Hepatocyte (in vitro differentiated cells): ENCODE results near the gene SLC4A8. TPM values are rescaled to one million over a fixed set of nuclear protein-coding genes. Genes with fewer than 3 reads are reported as not detected.

Experiments
- DNase-seq: peaks from one replicate; pipeline ENCODE4 v3.0.0-alpha.2; 2016; ENCODE audit warnings: low spot score
- H2AFZ ChIP-seq: fragments of 200-600 bp; sonication (generic); 2 replicates; pipeline ENCODE4 v1.6.0; 2016; ENCODE audit warnings: antibody characterized with exemption, mild to moderate bottlenecking
- H3K27ac ChIP-seq: fragments of 200-600 bp; sonication (generic); 2 replicates; pipeline ENCODE4 v1.5.1; 2016; ENCODE audit warnings: mild to moderate bottlenecking
- H3K27me3 ChIP-seq: fragments of 200-600 bp; sonication (generic); 2 replicates; pipeline ENCODE4 v1.6.1; 2016
- H3K36me3 ChIP-seq: fragments of 200-600 bp; sonication (generic); replicated peaks from 2 replicates; pipeline ENCODE4 v1.5.1; 2016; ENCODE audit warnings: low read depth; ENCODE audit not compliant: insufficient read depth
- H3K4me1 ChIP-seq: fragments of 200-600 bp; sonication (generic); 2 replicates; pipeline ENCODE4 v1.5.1; 2016; ENCODE audit warnings: mild to moderate bottlenecking, moderate library complexity; ENCODE audit not compliant: insufficient read depth
- H3K4me2 ChIP-seq: fragments of 200-600 bp; sonication (generic); 2 replicates; pipeline ENCODE4 v1.6.0; 2016
- H3K4me3 ChIP-seq: fragments of 200-600 bp; sonication (generic); 2 replicates; pipeline ENCODE4 v1.5.1; 2016; ENCODE audit warnings: mild to moderate bottlenecking
- H3K79me2 ChIP-seq: fragments of 200-600 bp; sonication (generic); 2 replicates; pipeline ENCODE4 v1.6.0; 2017; ENCODE audit warnings: mild to moderate bottlenecking
- H3K9me2 ChIP-seq: fragments of 200-600 bp; sonication (generic); replicated peaks from 2 replicates; pipeline ENCODE4 v1.6.0; 2017; ENCODE audit warnings: mild to moderate bottlenecking; ENCODE audit not compliant: insufficient read depth
- H3K9me3 ChIP-seq: fragments of 200-600 bp; sonication (generic); 2 replicates; pipeline ENCODE4 v1.5.1; 2016; ENCODE audit warnings: low read depth, mild to moderate bottlenecking
- H4K20me1 ChIP-seq: fragments of 200-600 bp; sonication (generic); 2 replicates; pipeline ENCODE4 v1.6.0; 2016; ENCODE audit warnings: mild to moderate bottlenecking; ENCODE audit not compliant: insufficient read depth, poor library complexity, severe bottlenecking
- CTCF ChIP-seq: fragments of 200-600 bp; sonication (generic); IDR thresholded peaks from 2 replicates; pipeline ENCODE4 v1.5.1; 2016; ENCODE audit warnings: antibody characterized with exemption, mild to moderate bottlenecking; ENCODE audit not compliant: poor library complexity
- EZH2 ChIP-seq: fragments of 200-600 bp; sonication (generic); IDR thresholded peaks from 2 replicates; pipeline ENCODE4 v1.6.1; 2016; ENCODE audit warnings: antibody characterized with exemption, mild to moderate bottlenecking, borderline replicate concordance
- EZH2phosphoT487 ChIP-seq: fragments of 200-600 bp; sonication (generic); IDR thresholded peaks from one replicate; pipeline ENCODE4 v1.6.1; 2018; ENCODE audit warnings: antibody characterized with exemption, mild to moderate bottlenecking, low read depth, moderate library complexity; ENCODE audit not compliant: unreplicated experiment, severe bottlenecking
- WGBS: methylation state at CpG from one replicate; pipeline ENCODE4 v1.1.6; 2016; ENCODE audit warnings: low lambda C conversion rate; ENCODE audit errors: missing lambda C conversion rate; 5-methylcytosine and 5-hydroxymethylcytosine counted together
- polyA plus RNA-seq: library from polyadenylated mRNA; unstranded; fragments of >200 nt; fragmentation: Nextera tagmentation; extraction: Ambion mirVana; gene quantifications from 2 replicates; pipeline ENCODE4 v1.2.1, GENCODE V29; 2016
- total RNA-seq: library from RNA; depleted of rRNA; stranded (reverse); fragments of >200 nt; gene quantifications from 2 replicates; pipeline ENCODE4 v1.2.3, GENCODE V29; 2014

The SLC4A8 gene
- total and polyA plus RNA-seq, 2 experiments from 2014 or later, result 14.9 to 18.0 TPM

GRCh38 chr12:51443573-51443972 lies 18.9 kb downstream of the SLC4A8 start:
- DNase-seq, result peak; percentile 19
- H3K36me3 ChIP-seq, result no peaks in the 10 kb centered on the region
- no peaks in the 10 kb centered on the region for H3K27me3 ChIP-seq
- no peak overlapping the region for H3K4me3 ChIP-seq
- WGBS, result 68% methylated on average over 5 of the region's 5 CpGs
- H3K27ac ChIP-seq, result no peak overlapping the region
- TF ChIP-seq CTCF, result no peak
- TF ChIP-seq EZH2phosphoT487, result no peak
- no peak for TF ChIP-seq EZH2
- H4K20me1 ChIP-seq, result no peaks in the 10 kb centered on the region
- H3K4me2 ChIP-seq, result no peak overlapping the region
- no peak overlapping the region for H2AFZ ChIP-seq
- H3K9me2 ChIP-seq, result no peaks in the 10 kb centered on the region
- H3K9me3 ChIP-seq, result no peaks in the 10 kb centered on the region
- peaks cover 8% of the 10 kb centered on the region for H3K4me1 ChIP-seq
- no peaks in the 10 kb centered on the region for H3K79me2 ChIP-seq

GRCh38 chr12:51448618-51449256 lies 24.1 kb downstream of the SLC4A8 start:
- 84% methylated on average over 3 of the region's 3 CpGs for WGBS
- TF ChIP-seq EZH2phosphoT487 (no peak), EZH2 (no peak), CTCF (no peak)
- H3K4me2 ChIP-seq, result no peak overlapping the region

GRCh38 chr12:51449580-51450246 lies 25.1 kb downstream of the SLC4A8 start:
- Histone ChIP-seq H3K27ac (no peak overlapping the region), H3K36me3 (no peaks in the 10 kb centered on the region), H3K4me3 (no peak overlapping the region), H3K27me3 (no peaks in the 10 kb centered on the region), H4K20me1 (no peaks in the 10 kb centered on the region), H2AFZ (no peak overlapping the region), H3K4me1 (no peaks in the 10 kb centered on the region), H3K9me3 (no peaks in the 10 kb centered on the region), H3K4me2 (no peak overlapping the region), H3K9me2 (no peaks in the 10 kb centered on the region), H3K79me2 (no peaks in the 10 kb centered on the region)
- WGBS, result 81% methylated on average over 3 of the region's 3 CpGs
- TF ChIP-seq EZH2phosphoT487 (no peak), CTCF (no peak), EZH2 (no peak)
- DNase-seq, result no peak

More at GRCh38 chr12:51448618-51449256, 24.1 kb downstream of the SLC4A8 start:
- H4K20me1 ChIP-seq, result no peaks in the 10 kb centered on the region
- H3K4me3 ChIP-seq, result no peak overlapping the region
- no peaks in the 10 kb centered on the region for H3K9me3 ChIP-seq
- H3K79me2 ChIP-seq, result no peaks in the 10 kb centered on the region
- DNase-seq, result no peak
- H2AFZ ChIP-seq, result no peak overlapping the region
- no peaks in the 10 kb centered on the region for H3K36me3 ChIP-seq
- no peak overlapping the region for H3K27ac ChIP-seq
- H3K27me3 ChIP-seq, result no peaks in the 10 kb centered on the region
- no peaks in the 10 kb centered on the region for H3K4me1 ChIP-seq
- no peaks in the 10 kb centered on the region for H3K9me2 ChIP-seq
